ENCODE data around the gene GLE1. TPM values are rescaled to one million over a fixed set of nuclear protein-coding genes. Genes with fewer than 3 reads are reported as not detected.

Gene GLE1
- total and polyA plus RNA-seq, 2 donors (not counting 3 experiments of a cell fraction or from before 2014, with no cell fraction given), result 13.0 to 22.6 TPM

GRCh38 chr9:128485414-128485855 is 19.1 kb upstream of the GLE1 start:
- Histone ChIP-seq H2AFZ (ENCODE audit: low read depth, low read length) (no peak overlapping the region), H3K9ac (replicated peaks; ENCODE audit: extremely low read depth, insufficient read depth, low read length) (no peak overlapping the region), H3K27ac (ENCODE audit: insufficient read depth, low read depth, low read length) (no peak overlapping the region), H3K9me1 (replicated peaks; ENCODE audit: control insufficient read depth, extremely low read depth, insufficient read depth, low read length) (no peaks in the 10 kb centered on the region), H3K4me1 (ENCODE audit: control insufficient read depth, extremely low read depth, insufficient read depth, low read length) (no peaks in the 10 kb centered on the region), H3K36me3 (ENCODE audit: control insufficient read depth in 2 of 2, extremely low read depth in 1 of 2, insufficient read depth in 2 of 2, low read length in 2 of 2) (peaks cover 10 to 32% of the 10 kb centered on the region in 2 experiments), H3K79me2 (ENCODE audit: control insufficient read depth, insufficient read depth, low read length) (no peaks in the 10 kb centered on the region), H4K20me1 (replicated peaks; ENCODE audit: control insufficient read depth, extremely low read depth, insufficient read depth, low read length) (no peaks in the 10 kb centered on the region), H3K27me3 (ENCODE audit: control insufficient read depth in 2 of 2, insufficient read depth in 2 of 2, low read length in 2 of 2) (no peaks in the 10 kb centered on the region), H3K4me3 (replicated peaks in 1 of 3; ENCODE audit: insufficient read depth in 1 of 3, low read depth in 1 of 3, low read length in 3 of 3) (no peak overlapping the region), H3K4me2 (ENCODE audit: insufficient read depth, low read length) (no peak overlapping the region), H3K9me3 (replicated peaks; ENCODE audit: control insufficient read depth, insufficient read depth, low read length) (no peaks in the 10 kb centered on the region)
- POLR2A ChIA-PET, result interaction anchor here (1.8 kb wide), 1 partner anchor 9 kb away, joined by 4 read pairs; no protein-coding TSS in a partner anchor
- BruUV-seq (replicated peaks), result no TSS peak
- DNase-seq (ENCODE audit: low read depth, low spot score), result no peak
- TF ChIP-seq MYC (IDR thresholded peaks at IDR 0.05; ENCODE audit: low read depth, low read length) (no peak), GATA2 (IDR thresholded peaks at IDR 0.05; ENCODE audit: insufficient read depth, insufficient read length, low read depth, low read length) (no peak), MAX (IDR thresholded peaks at IDR 0.05; ENCODE audit: insufficient read depth, insufficient read length) (no peak), FOS (IDR thresholded peaks at IDR 0.05; ENCODE audit: borderline replicate concordance, insufficient read depth, low read length) (no peak), EZH2 (IDR thresholded peaks at IDR 0.05; ENCODE audit: borderline replicate concordance, low read depth, low read length, severe bottlenecking) (no peak), POLR2AphosphoS5 (IDR thresholded peaks at IDR 0.05; ENCODE audit: insufficient read depth, low read depth, low read length) (no peak), JUN (IDR thresholded peaks at IDR 0.05; ENCODE audit: borderline replicate concordance, insufficient read depth, insufficient read length, low read depth) (no peak), POLR2A (IDR thresholded peaks at IDR 0.05; ENCODE audit: low read depth, low read length) (no peak), CTCF (IDR thresholded peaks at IDR 0.05; ENCODE audit: extremely low read depth in 1 of 2, insufficient read depth in 1 of 2, low read depth in 1 of 2, low read length in 2 of 2) (no peak)
- CTCF ChIA-PET, result interaction anchor here (0.8 to 1.3 kb wide), 2 partner anchors 11 to 46 kb away, joined by 3 to 6 read pairs; no protein-coding TSS in a partner anchor
- dilution Hi-C loops (cut with MboI; ENCODE audit: extremely low pct_ligation_motif_present, low sequenced_read_pairs), result no loop called here
- intact Hi-C loops (cut with micrococcal nuclease), result no loop called here
- FAIRE-seq, result no peak

Data from endothelial cell of umbilical vein (primary cell).